Measurements from ENCODE around the gene GTPBP6. TPM values are rescaled to one million over a fixed set of nuclear protein-coding genes. Genes with fewer than 3 reads are reported as not detected.

GTPBP6 gene
- total RNA-seq, 1 experiment from 2014 or later: 41.6 TPM

DNA sequence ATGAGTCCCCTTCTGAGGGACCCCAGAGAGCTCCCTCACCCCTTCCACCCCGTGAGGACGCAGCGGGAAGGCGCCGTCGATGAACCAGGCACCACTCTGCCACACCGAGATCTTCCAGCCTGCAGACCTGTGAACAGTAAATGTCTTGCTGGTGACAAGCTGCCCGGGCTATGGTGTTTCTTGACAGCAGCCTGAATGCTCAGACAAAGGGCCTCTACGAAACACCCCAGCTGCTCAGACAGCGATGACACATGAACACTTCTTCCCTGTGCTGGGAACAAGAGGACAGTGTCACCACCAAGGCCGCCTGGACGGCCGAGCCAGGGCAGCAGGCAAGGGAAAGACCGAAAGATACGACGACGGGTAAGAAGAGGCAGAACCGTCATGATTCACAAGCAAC is 30.6 kb upstream of the GTPBP6 start:
- intact Hi-C loops (cut with micrococcal nuclease): no loop called here
- ATAC-seq (no peak), DNase-seq (ENCODE audit: low read depth, low spot score) (no peak)
- TF ChIP-seq POLR2AphosphoS5 (IDR thresholded peaks at IDR 0.05; ENCODE audit: low read depth, low read length): no peak
- no peak for TF ChIP-seq CBX3 (IDR thresholded peaks at IDR 0.05; ENCODE audit: low read depth)
- TF ChIP-seq ZFX (IDR thresholded peaks at IDR 0.05): no peak
- no peak for TF ChIP-seq FOSL1 (IDR thresholded peaks at IDR 0.05; ENCODE audit: low read depth)
- TF ChIP-seq YY1 (IDR thresholded peaks at IDR 0.05; ENCODE audit: extremely low read depth, insufficient replicate concordance, low read depth, low read length): no peak
- TF ChIP-seq, protein P1, sequence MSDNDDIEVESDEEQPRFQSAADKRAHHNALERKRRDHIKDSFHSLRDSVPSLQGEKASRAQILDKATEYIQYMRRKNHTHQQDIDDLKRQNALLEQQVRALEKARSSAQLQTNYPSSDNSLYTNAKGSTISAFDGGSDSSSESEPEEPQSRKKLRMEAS (IDR thresholded peaks at IDR 0.05): no peak
- TF ChIP-seq, protein P2, sequence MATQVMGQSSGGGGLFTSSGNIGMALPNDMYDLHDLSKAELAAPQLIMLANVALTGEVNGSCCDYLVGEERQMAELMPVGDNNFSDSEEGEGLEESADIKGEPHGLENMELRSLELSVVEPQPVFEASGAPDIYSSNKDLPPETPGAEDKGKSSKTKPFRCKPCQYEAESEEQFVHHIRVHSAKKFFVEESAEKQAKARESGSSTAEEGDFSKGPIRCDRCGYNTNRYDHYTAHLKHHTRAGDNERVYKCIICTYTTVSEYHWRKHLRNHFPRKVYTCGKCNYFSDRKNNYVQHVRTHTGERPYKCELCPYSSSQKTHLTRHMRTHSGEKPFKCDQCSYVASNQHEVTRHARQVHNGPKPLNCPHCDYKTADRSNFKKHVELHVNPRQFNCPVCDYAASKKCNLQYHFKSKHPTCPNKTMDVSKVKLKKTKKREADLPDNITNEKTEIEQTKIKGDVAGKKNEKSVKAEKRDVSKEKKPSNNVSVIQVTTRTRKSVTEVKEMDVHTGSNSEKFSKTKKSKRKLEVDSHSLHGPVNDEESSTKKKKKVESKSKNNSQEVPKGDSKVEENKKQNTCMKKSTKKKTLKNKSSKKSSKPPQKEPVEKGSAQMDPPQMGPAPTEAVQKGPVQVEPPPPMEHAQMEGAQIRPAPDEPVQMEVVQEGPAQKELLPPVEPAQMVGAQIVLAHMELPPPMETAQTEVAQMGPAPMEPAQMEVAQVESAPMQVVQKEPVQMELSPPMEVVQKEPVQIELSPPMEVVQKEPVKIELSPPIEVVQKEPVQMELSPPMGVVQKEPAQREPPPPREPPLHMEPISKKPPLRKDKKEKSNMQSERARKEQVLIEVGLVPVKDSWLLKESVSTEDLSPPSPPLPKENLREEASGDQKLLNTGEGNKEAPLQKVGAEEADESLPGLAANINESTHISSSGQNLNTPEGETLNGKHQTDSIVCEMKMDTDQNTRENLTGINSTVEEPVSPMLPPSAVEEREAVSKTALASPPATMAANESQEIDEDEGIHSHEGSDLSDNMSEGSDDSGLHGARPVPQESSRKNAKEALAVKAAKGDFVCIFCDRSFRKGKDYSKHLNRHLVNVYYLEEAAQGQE (IDR thresholded peaks at IDR 0.05; ENCODE audit: low read depth): no peak
- TF ChIP-seq, protein P3, sequence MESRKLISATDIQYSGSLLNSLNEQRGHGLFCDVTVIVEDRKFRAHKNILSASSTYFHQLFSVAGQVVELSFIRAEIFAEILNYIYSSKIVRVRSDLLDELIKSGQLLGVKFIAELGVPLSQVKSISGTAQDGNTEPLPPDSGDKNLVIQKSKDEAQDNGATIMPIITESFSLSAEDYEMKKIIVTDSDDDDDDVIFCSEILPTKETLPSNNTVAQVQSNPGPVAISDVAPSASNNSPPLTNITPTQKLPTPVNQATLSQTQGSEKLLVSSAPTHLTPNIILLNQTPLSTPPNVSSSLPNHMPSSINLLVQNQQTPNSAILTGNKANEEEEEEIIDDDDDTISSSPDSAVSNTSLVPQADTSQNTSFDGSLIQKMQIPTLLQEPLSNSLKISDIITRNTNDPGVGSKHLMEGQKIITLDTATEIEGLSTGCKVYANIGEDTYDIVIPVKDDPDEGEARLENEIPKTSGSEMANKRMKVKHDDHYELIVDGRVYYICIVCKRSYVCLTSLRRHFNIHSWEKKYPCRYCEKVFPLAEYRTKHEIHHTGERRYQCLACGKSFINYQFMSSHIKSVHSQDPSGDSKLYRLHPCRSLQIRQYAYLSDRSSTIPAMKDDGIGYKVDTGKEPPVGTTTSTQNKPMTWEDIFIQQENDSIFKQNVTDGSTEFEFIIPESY (IDR thresholded peaks at IDR 0.05; ENCODE audit: extremely low read depth, insufficient replicate concordance, low read length): no peak
- TF ChIP-seq ELF1 (IDR thresholded peaks at IDR 0.05; ENCODE audit: borderline replicate concordance, low read depth): no peak
- CTCF ChIA-PET: no interaction called here
- Histone ChIP-seq H3K36me3 (ENCODE audit: control insufficient read depth in 1 of 2, insufficient read depth in 2 of 2, low read length in 2 of 2) (no peaks in the 10 kb centered on the region), H3K9me3 (ENCODE audit: control insufficient read depth in 1 of 2, insufficient read depth in 1 of 2, low read depth in 1 of 2, low read length in 2 of 2) (no peaks in the 10 kb centered on the region), H3K4me1 (ENCODE audit: control insufficient read depth in 1 of 2, insufficient read depth in 2 of 2, low read length in 2 of 2) (no peaks in the 10 kb centered on the region), H3K9ac (ENCODE audit: low read length) (no peak overlapping the region), H3K4me2 (ENCODE audit: low read length) (no peak overlapping the region), H3K4me3 (replicated peaks in 1 of 2; ENCODE audit: low read depth in 1 of 2, low read length in 2 of 2) (no peak overlapping the region), H2AFZ (ENCODE audit: low read depth, low read length, poor library complexity, severe bottlenecking) (no peak overlapping the region), H3K27me3 (ENCODE audit: insufficient read depth, low read length) (no peaks in the 10 kb centered on the region), H4K20me1 (ENCODE audit: insufficient read depth) (no peaks in the 10 kb centered on the region), H3K27ac (ENCODE audit: low read depth, low read length) (no peak overlapping the region), H3K9me2 (ENCODE audit: insufficient read depth) (no peaks in the 10 kb centered on the region), H3K79me2 (ENCODE audit: insufficient read depth, low read length) (no peaks in the 10 kb centered on the region)
- RAD21 ChIA-PET (ENCODE audit: low non-redundant PET in 1 of 2, low total read pairs in 2 of 2, uncharacterized antibody in 2 of 2, unreplicated experiment in 2 of 2): no interaction called here
- POLR2A ChIA-PET: no interaction called here
- no TSS peak for BruUV-seq (replicated peaks)

All from HCT116 (cell line).